Psoas muscle (tissue), 8 donors: ENCODE data around the gene DBN1. TPM values are rescaled to one million over a fixed set of nuclear protein-coding genes. Genes with fewer than 3 reads are reported as not detected.

Experiments used
- ATAC-seq, 4 donors: fragments of 200-7000 bp; cut with Tn5 transposase; one replicate each; pipeline ENCODE4 v1.9.1; 2020; ENCODE audit warnings: moderate library complexity in 3 of 4, mild to moderate bottlenecking in 2 of 4
- DNase-seq, 2 donors: peaks; one replicate each; pipeline ENCODE4 v3.0.0-alpha.2; 2020
- H3K27ac ChIP-seq: fragments of 200-600 bp; one replicate; pipeline ENCODE4 v1.8.0; 2022
- H3K27me3 ChIP-seq, 3 donors: fragments of 200-600 bp in 1 of 3; one replicate each; pipeline versions ENCODE4 v1.6.1 to v1.8.0; 2013 to 2022; ENCODE audit warnings: low read length in 2 of 3, mild to moderate bottlenecking in 2 of 3, moderate library complexity in 1 of 3; ENCODE audit not compliant: insufficient read depth in 3 of 3
- H3K36me3 ChIP-seq, 2 donors: fragments of 200-600 bp in 1 of 2; one replicate each; pipeline versions ENCODE4 v1.6.1 to v1.8.0; 2013 to 2022; ENCODE audit warnings: low read depth in 1 of 2, mild to moderate bottlenecking in 1 of 2, moderate library complexity in 1 of 2; ENCODE audit not compliant: insufficient read depth in 1 of 2
- H3K4me1 ChIP-seq: fragments of 200-600 bp; one replicate; pipeline ENCODE4 v1.8.0; 2022
- H3K4me3 ChIP-seq: fragments of 200-600 bp; one replicate; pipeline ENCODE4 v1.8.0; 2022; ENCODE audit warnings: mild to moderate bottlenecking
- H3K9me3 ChIP-seq: fragments of 200-600 bp; one replicate; pipeline ENCODE4 v1.8.0; 2022
- CTCF ChIP-seq: fragments of 200-600 bp; IDR thresholded peaks from one replicate; pipeline ENCODE4 v1.8.0; 2022; ENCODE audit warnings: antibody characterized with exemption
- whole genome bisulfite sequencing, 3 donors: extraction: QIAGEN DNeasy Blood & Tissue Kit; methylation state at CpG; one replicate each; pipeline versions ENCODE4 v1.1.6 to v1.1.7; 2013; 5-methylcytosine and 5-hydroxymethylcytosine counted together
- intact Hi-C, 2 donors: fragments of 100-400 bp; cut with DNase I; formaldehyde crosslinking; loops; one replicate each; pipeline versions ENCODE4 v1.11.0 to v1.14.2; 2022
- polyA plus RNA-seq, 3 donors: library from polyadenylated mRNA; stranded (reverse); fragments of 200-250 nt; gene quantifications; one replicate each; pipeline ENCODE4 v1.2.3, GENCODE V29; 2013
- total RNA-seq, 4 donors: library from RNA; stranded (reverse); fragmentation: NEBNext Ultra II Directional in 2 of 4; extraction: Animal tissue kit (Norgen Biotek cat#: 25700) in 2 of 4; gene quantifications; one replicate each; pipeline versions ENCODE4 v1.2.1 to v1.2.4, GENCODE V29; 2021 to 2023
- donor health status: healthy with polysubstance abuse.
- donor health status: DM: no; HTN: no; CAD: no; lungs with moderate emphysema.
- donor health status: Bipolar disorder and iron deficiency.
- donor health status: healthy.
- donor health status: DM: yes; HTN: yes; CAD: no.
- donor health status: DM: no; HTN: no; CAD: no.
- donor health status: DM: no; HTN: no; CAD: no.
- donor health status: DM: yes; HTN: yes; CAD: no.

The DBN1 gene
- total and polyA plus RNA-seq, 7 donors = 8.1 to 28.4 (median 20.8) TPM

- ATAC-seq (no peak), DNase-seq (no peak)
- intact Hi-C loops = no loop called here
- H3K36me3 ChIP-seq = no peaks in the 10 kb centered on the region
- H3K27me3 ChIP-seq = peaks cover 0 to 50% (median 7%) of the 10 kb centered on the region in 3 donors
- peaks cover 13% of the 10 kb centered on the region for H3K4me1 ChIP-seq
- no peak overlapping the region for H3K4me3 ChIP-seq
- H3K27ac ChIP-seq = no peak overlapping the region
- no peaks in the 10 kb centered on the region for H3K9me3 ChIP-seq
- 72 to 80% (median 74%) methylated on average over 6 of the region's 6 CpGs for WGBS, 3 donors
- TF ChIP-seq CTCF = no peak
Observed at GRCh38 chr5:177448244-177448950, 25.0 kb downstream of the DBN1 start.

GRCh38 chr5:177447611-177448243, 25.7 kb downstream of the DBN1 start:
- H3K27me3 ChIP-seq = peaks cover 0 to 43% (median 7%) of the 10 kb centered on the region in 3 donors
- ATAC-seq = peak; percentile 33 to 78 (median 66)
- no peaks in the 10 kb centered on the region for H3K9me3 ChIP-seq
- no peak for TF ChIP-seq CTCF
- 1 to 8% (median 3%) methylated on average over 23 of the region's 23 CpGs for WGBS, 3 donors
- H3K36me3 ChIP-seq = no peaks in the 10 kb centered on the region
- peak; percentile 64 to 72 for DNase-seq
- no peak overlapping the region for H3K27ac ChIP-seq
- H3K4me1 ChIP-seq = peaks cover 13% of the 10 kb centered on the region
- intact Hi-C loops = no loop called here
- H3K4me3 ChIP-seq = peak overlapping the region; percentile 74

GRCh38 chr5:177447066-177447610, 26.3 kb downstream of the DBN1 start:
- no peaks in the 10 kb centered on the region for H3K9me3 ChIP-seq
- peak overlapping the region; percentile 74 for H3K4me3 ChIP-seq
- ATAC-seq = peak; percentile 1 to 8 (median 4)
- H3K4me1 ChIP-seq = peaks cover 13% of the 10 kb centered on the region
- TF ChIP-seq CTCF = no peak
- H3K36me3 ChIP-seq = peaks cover 0 to 5% of the 10 kb centered on the region in 2 donors
- peaks cover 0 to 38% (median 7%) of the 10 kb centered on the region in 3 donors for H3K27me3 ChIP-seq
- no peak overlapping the region for H3K27ac ChIP-seq
- intact Hi-C loops = no loop called here
- 0 to 1% (median 0%) methylated on average over 3 to 47 of the region's 52 CpGs for WGBS, 3 donors
- peak in 1 of 2 donors; percentile 58 for DNase-seq

- intact Hi-C loops = no loop called here
- peak; percentile 60 to 84 (median 67) for ATAC-seq
Observed at GRCh38 chr5:177446200-177447065, 27.0 kb downstream of the DBN1 start, which contains the start of gene PRR7. PRR7 (plus strand) TSS chr5:177446814; CDS start chr5:177455068, 8,254 bp downstream.

More at GRCh38 chr5:177446200-177447065, 27.0 kb downstream of the DBN1 start, which contains the start of gene PRR7:
- DNase-seq = peak; percentile 63 to 82
- WGBS, 3 donors = 0 to 1% (median 1%) methylated on average over 44 to 89 of the region's 89 CpGs
- peaks cover 13% of the 10 kb centered on the region for H3K4me1 ChIP-seq
- no peaks in the 10 kb centered on the region for H3K9me3 ChIP-seq
- H3K4me3 ChIP-seq = peak within 1 kb of the TSS; percentile 74
- no peak for TF ChIP-seq CTCF
- H3K27me3 ChIP-seq = peaks cover 0 to 34% (median 7%) of the 10 kb centered on the region in 3 donors
- H3K27ac ChIP-seq = no peak within 1 kb of the TSS
- peaks cover 0 to 12% of the 10 kb centered on the region in 2 donors for H3K36me3 ChIP-seq
